GM19099 (cell line): Measurements from ENCODE around the gene EFHD2.

Experiments
- POLR2A ChIP-seq: IDR thresholded peaks from 3 replicates; pipeline ENCODE4 v1.6.1; 2011; ENCODE audit warnings: low read depth; ENCODE audit not compliant: insufficient read length; ENCODE audit errors: extremely low read depth

The EFHD2 gene

DNA sequence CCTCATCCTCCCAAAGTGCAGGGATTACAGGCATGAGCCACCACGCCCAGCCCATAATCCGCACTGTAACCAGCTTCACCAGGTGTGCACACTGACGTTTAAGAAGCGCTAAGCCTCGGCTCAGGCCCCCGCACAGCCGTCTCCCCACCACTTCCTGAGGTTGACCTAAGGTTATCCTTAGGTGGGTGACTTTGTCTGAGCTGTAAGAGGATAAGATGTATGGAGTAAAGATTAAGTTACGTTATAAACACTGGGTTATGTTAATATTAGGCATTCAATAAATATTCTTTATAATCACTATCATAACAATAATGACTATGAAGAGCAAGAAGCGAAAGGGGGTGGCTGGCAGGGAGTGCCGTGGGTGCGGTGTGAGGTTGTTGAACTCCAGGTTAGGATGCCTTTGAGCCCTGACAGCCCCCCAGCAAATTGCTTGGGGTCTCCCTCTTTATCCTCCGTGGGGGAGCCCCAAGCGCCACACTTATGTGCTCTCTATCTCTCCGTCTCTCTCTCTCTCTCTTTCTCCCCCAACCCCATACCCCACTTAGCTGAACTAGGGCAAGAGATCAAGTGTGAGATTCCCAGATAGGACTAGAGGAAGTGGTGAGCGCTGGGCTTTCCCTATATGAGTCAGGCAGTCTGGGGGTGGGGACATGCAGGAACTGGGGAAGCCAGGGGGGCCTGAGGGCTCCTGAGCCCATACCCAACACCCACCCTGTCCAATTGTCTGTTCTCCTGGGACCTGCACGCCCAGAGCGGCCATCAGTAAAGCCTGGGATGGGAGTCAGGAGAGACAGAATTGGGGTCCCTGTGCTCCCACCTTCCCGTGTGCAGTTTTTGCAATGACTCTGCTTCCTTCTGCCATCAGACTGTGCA lies 7.6 kb downstream of the EFHD2 start:
- no peak for TF ChIP-seq POLR2A

GRCh38 chr1:15418806-15419515 lies 9.3 kb downstream of the EFHD2 start:
- no peak for TF ChIP-seq POLR2A

DNA sequence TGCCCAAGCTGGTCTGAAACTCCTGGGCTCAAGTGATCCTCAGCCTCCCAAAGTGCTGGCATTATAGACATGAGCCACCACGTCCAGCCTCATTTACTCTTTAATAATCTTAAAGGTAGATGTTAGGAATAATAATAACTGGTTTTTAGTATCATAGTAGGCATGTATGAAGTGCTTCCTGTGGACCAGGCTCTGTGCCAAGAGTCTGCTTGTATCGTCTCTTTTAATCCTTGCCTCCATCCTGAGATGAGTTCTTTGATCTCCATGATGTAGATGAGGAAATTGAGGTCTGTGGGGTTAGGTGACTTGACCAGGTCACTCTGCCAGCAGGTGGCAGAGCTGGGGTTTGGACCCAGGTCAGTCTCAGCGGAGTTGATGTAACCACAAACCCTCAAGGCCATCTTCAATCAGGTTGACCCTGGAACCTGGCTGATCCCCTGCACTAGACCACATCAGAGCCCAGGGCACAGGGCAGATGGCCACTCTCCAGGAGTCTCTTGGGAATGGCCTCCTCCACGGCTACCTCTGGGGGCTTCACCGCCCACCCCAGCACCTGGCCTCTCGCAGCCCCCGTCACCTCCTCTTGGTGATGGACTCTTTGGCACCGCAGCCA lies 11.3 kb downstream of the EFHD2 start:
- TF ChIP-seq POLR2A = no peak

DNA sequence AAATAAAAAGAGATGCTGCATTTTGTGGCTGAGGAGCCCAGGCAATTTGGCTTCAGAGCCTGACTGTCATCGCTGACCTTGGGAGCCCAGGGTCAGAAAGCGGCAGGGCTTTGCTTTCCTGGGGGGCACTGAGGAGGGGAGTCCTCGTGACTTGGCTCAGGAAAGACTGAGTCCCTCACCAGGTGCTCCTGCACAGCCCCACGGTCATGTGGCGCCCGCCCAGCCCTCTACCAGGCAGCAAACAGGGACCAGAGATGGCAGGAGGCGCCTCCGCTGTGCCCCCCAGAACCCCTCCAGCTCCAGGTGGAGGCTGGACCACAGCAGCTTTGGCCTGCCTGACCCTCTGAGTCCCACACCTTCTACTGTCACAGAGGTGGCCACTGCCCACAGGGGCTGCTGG lies 13.2 kb downstream of the EFHD2 start:
- no peak for TF ChIP-seq POLR2A

DNA sequence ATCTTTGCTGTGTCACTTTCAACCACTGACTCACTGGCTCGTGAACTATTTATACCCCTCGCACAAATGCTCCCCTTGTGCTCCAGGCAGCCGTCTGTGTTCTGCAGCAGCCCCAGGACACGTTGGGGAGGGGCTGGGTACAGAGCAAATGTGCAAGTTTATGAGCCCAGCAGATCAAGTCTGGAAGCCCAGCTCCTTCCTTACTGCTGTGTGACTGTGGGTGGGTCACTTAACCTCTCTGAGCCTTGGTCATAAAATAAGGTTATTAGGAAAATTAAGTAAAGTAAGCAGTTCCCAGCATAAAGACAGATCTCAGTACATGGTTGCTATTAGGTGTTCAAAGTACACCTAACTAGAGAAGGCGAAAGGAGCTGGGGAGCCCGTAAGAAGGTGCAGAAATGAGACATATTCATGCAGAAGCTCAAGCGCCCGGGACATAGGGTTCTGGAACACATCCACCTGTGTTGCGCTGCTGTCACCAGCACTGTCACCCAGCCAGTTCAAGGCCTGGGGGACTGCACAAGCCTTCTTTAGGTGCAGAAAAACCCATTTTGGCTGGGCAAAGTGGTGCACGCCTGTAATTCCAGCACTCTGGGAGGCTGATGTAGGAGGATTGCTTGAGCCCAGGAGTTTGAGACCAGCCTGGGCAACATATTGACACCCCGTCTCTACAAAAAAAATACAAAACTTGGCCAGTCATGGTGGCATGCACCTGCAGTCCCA lies 13.8 kb downstream of the EFHD2 start:
- TF ChIP-seq POLR2A = no peak

DNA sequence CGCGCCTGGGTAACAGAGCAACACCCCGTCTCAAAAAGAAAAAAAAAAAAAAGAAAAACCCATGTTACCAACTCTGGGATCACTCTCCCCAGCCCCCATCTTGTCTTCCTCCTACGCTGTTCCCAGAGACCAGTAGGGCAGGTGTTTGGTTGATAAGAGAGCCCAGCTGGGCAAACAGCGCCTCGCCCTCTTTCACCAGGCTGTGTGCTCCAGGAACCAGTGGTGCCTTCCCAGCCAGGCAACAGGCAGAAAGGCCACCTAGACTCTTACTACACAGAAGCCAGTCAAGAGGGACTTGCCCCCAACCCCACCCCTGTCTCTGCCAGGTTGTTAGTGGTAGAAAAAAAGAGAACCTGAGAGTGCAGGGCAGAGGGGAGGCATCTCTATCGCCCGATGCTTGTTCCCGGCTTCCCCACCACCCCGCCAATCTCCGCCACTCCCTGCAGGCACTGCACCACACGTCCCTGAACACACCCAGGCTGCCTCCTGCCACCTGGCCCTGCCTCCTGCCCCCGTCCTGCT lies 14.5 kb downstream of the EFHD2 start:
- no peak for TF ChIP-seq POLR2A

GRCh38 chr1:15424981-15425380 lies 15.3 kb downstream of the EFHD2 start:
- TF ChIP-seq POLR2A = no peak

- no peak for TF ChIP-seq POLR2A
Measured at GRCh38 chr1:15425521-15425920, 15.8 kb downstream of the EFHD2 start.

- TF ChIP-seq POLR2A = no peak
Measured at GRCh38 chr1:15425958-15426357, 16.3 kb downstream of the EFHD2 start.

- no peak for TF ChIP-seq POLR2A
Measured at GRCh38 chr1:15426492-15427279, 17.0 kb downstream of the EFHD2 start.

DNA sequence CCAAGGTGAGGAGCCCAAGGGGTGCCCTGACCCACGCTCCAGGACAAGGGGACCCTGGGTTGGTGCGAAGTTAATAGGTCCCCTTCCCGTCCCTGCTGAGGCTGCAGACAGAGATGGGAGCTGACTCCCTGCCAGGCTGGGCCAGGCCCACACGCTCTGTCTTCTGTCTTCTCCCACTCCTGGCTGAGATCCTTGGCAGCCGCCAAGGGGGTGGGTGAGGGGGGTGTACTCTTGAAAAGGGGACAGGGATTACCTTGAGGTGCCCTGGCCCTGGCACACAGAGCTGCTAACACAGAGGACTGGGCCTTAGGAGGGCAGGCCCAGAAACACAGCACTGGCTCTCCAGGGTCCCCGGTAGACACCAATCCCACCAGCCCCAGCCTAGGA lies 17.6 kb downstream of the EFHD2 start:
- TF ChIP-seq POLR2A = no peak

- TF ChIP-seq POLR2A = no peak
Measured at GRCh38 chr1:15428815-15429435, 19.2 kb downstream of the EFHD2 start.

DNA sequence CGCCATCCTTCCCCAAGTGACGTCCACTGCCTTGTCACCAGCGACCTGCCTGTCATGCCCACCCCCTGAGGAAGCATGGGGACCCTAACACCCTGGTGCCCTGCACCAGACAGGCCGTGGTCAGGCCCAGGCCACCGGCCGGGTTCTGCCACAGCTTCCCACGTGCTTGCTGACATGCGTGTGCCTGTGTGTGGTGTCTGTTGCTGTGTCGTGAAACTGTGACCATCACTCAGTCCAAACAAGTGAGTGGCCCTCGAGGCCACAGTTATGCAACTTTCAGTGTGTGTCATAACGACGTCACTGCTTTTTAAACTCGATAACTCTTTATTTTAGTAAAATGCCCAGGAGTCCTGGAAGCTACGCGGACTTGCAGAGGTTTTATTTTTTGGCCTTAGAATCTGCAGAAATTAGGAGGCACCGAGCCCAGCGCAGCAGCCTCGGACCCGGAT lies 20.0 kb downstream of the EFHD2 start:
- no peak for TF ChIP-seq POLR2A
